ENCODE measurements around the gene NREP. TPM values are rescaled to one million over a fixed set of nuclear protein-coding genes. Genes with fewer than 3 reads are reported as not detected.

The NREP gene
- total RNA-seq, 6 experiments from 2014 or later, result 32.0 to 89.1 (median 35.1) TPM

GRCh38 chr5:111704452-111705085, 52.4 kb downstream of the NREP start:
- Mint-ChIP-seq H3K9me3 (no peaks in the 10 kb centered on the region), H3K27ac (no peak overlapping the region), H3K4me3 (no peak overlapping the region), H3K27me3 (ENCODE audit: insufficient read depth) (no peaks in the 10 kb centered on the region), H3K4me1 (ENCODE audit: low read depth) (peaks cover 1% of the 10 kb centered on the region; the same call in 1 of the 2 replicates), H3K36me3 (ENCODE audit: low read depth) (no peaks in the 10 kb centered on the region)
- DNase-seq, result no peak
- TF ChIP-seq, protein P1, sequence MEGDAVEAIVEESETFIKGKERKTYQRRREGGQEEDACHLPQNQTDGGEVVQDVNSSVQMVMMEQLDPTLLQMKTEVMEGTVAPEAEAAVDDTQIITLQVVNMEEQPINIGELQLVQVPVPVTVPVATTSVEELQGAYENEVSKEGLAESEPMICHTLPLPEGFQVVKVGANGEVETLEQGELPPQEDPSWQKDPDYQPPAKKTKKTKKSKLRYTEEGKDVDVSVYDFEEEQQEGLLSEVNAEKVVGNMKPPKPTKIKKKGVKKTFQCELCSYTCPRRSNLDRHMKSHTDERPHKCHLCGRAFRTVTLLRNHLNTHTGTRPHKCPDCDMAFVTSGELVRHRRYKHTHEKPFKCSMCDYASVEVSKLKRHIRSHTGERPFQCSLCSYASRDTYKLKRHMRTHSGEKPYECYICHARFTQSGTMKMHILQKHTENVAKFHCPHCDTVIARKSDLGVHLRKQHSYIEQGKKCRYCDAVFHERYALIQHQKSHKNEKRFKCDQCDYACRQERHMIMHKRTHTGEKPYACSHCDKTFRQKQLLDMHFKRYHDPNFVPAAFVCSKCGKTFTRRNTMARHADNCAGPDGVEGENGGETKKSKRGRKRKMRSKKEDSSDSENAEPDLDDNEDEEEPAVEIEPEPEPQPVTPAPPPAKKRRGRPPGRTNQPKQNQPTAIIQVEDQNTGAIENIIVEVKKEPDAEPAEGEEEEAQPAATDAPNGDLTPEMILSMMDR (IDR thresholded peaks at IDR 0.05), result no peak

DNA sequence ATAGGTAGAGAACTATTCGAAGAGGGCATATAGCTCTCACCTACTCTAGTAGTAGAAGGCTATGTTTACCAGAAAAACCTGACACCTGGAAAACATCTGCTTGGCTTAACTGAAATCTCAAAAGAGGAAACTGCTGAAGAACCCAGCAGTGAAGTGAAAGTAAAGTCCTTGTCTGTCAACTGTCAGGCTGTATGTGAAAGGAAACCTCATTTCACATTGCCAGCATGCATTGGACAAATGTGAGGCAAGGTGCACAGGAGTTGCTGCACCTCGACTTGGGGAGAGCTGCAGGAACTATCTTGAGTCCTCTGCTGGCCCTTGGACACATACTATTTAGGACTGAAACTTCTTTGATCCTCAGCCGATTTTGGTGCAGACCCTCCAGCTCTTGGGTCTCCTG, 53.3 kb downstream of the NREP start:
- no peak overlapping the region for H3K4me3 Mint-ChIP-seq
- no peak for DNase-seq
- H3K4me1 Mint-ChIP-seq (ENCODE audit: low read depth), result peaks cover 8% of the 10 kb centered on the region; the same call in 1 of the 2 replicates
- no peak overlapping the region for H3K27ac Mint-ChIP-seq
- TF ChIP-seq, protein P1 (IDR thresholded peaks at IDR 0.05), result no peak
- no peaks in the 10 kb centered on the region for H3K9me3 Mint-ChIP-seq
- H3K27me3 Mint-ChIP-seq (ENCODE audit: insufficient read depth), result no peaks in the 10 kb centered on the region
- no peaks in the 10 kb centered on the region for H3K36me3 Mint-ChIP-seq (ENCODE audit: low read depth)

- H3K4me1 Mint-ChIP-seq (ENCODE audit: low read depth), result peaks cover 25% of the 10 kb centered on the region
- H3K27ac Mint-ChIP-seq, result no peak overlapping the region
- no peak for DNase-seq
- no peak overlapping the region for H3K4me3 Mint-ChIP-seq
- no peaks in the 10 kb centered on the region for H3K36me3 Mint-ChIP-seq (ENCODE audit: low read depth)
- TF ChIP-seq, protein P1 (IDR thresholded peaks at IDR 0.05), result no peak
- H3K9me3 Mint-ChIP-seq, result no peaks in the 10 kb centered on the region
- no peaks in the 10 kb centered on the region; the same call in 1 of the 2 replicates for H3K27me3 Mint-ChIP-seq (ENCODE audit: insufficient read depth)
Observed at GRCh38 chr5:111699976-111700375, 57.0 kb downstream of the NREP start.

- Mint-ChIP-seq H3K4me3 (no peak overlapping the region), H3K27me3 (ENCODE audit: insufficient read depth) (no peaks in the 10 kb centered on the region; the same call in 1 of the 2 replicates), H3K36me3 (ENCODE audit: low read depth) (no peaks in the 10 kb centered on the region), H3K9me3 (no peaks in the 10 kb centered on the region), H3K4me1 (ENCODE audit: low read depth) (peaks cover 32% of the 10 kb centered on the region), H3K27ac (no peak overlapping the region)
- TF ChIP-seq, protein P1 (IDR thresholded peaks at IDR 0.05), result no peak
- DNase-seq, result no peak
Observed at GRCh38 chr5:111699324-111699723, 57.7 kb downstream of the NREP start.

GRCh38 chr5:111697881-111698757, 58.9 kb downstream of the NREP start:
- Mint-ChIP-seq H3K9me3 (no peaks in the 10 kb centered on the region), H3K36me3 (ENCODE audit: low read depth) (no peaks in the 10 kb centered on the region), H3K27ac (no peak overlapping the region), H3K27me3 (ENCODE audit: insufficient read depth) (no peaks in the 10 kb centered on the region; the same call in 1 of the 2 replicates), H3K4me1 (ENCODE audit: low read depth) (peaks cover 37% of the 10 kb centered on the region), H3K4me3 (no peak overlapping the region)
- TF ChIP-seq, protein P1 (IDR thresholded peaks at IDR 0.05), result no peak; the same call in 1 of the 2 replicates
- DNase-seq, result peak; percentile 34

Data from HFFc6 (cell line).